Right renal cortex interstitium (tissue), 3 donors: ENCODE data around the gene BMP4. TPM values are rescaled to one million over a fixed set of nuclear protein-coding genes. Genes with fewer than 3 reads are reported as not detected.

ENCODE experiments used
- DNase-seq, 3 donors: peaks; one replicate each; pipeline ENCODE4 v3.0.0-alpha.2; 2013; ENCODE audit warnings: low read depth in 3 of 3, low spot score in 2 of 3
- polyA plus RNA-seq, 3 donors: library from polyadenylated mRNA; unstranded; fragments of 120-200 nt; gene quantifications; one replicate each; pipeline ENCODE4 v1.2.1, GENCODE V29; 2013; ENCODE audit not compliant: insufficient read length in 3 of 3

BMP4 gene
- polyA plus RNA-seq, 3 donors, result 40.8 to 48.5 (median 41.5) TPM

DNA sequence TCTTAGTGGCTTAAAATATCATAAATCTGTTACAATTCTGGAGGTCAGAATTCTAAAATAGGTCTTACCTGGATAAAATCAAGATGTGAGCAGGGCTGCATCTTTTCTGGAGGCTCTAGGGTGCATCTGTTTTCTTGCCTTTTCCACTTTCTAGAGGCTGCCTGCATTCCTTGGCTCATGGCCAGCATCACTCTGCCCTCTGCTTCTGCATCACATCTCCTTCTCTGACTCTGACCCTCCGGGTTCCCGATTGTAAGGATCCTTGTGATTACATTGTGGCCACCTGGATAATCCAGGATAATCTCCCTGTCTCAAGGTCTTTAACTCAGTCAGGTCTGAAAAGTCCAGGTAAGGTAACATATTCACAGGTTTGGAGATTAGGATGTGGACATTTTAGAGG, 11.0 kb upstream of the BMP4 start:
- DNase-seq, result no peak

DNA sequence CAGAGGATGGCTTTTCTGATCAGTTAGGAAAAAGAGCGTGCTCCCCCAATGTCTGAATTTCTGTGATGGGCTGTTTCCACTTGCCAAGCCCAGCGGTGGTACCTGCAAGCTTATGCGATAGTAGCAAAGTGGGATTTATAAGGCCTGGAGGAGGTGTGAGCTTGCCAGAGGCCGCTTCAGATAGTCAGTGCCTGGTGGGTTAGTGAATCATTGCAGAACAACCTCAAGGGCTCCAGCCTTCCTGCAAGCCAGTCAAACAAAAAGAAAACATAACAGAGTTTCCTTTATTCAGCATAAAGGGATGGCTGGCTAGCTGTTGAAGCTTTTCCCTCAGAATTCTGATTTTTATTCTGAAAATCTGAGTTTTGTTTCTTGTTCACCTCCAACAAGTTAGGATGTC, 7.6 kb upstream of the BMP4 start:
- DNase-seq, result no peak

DNA sequence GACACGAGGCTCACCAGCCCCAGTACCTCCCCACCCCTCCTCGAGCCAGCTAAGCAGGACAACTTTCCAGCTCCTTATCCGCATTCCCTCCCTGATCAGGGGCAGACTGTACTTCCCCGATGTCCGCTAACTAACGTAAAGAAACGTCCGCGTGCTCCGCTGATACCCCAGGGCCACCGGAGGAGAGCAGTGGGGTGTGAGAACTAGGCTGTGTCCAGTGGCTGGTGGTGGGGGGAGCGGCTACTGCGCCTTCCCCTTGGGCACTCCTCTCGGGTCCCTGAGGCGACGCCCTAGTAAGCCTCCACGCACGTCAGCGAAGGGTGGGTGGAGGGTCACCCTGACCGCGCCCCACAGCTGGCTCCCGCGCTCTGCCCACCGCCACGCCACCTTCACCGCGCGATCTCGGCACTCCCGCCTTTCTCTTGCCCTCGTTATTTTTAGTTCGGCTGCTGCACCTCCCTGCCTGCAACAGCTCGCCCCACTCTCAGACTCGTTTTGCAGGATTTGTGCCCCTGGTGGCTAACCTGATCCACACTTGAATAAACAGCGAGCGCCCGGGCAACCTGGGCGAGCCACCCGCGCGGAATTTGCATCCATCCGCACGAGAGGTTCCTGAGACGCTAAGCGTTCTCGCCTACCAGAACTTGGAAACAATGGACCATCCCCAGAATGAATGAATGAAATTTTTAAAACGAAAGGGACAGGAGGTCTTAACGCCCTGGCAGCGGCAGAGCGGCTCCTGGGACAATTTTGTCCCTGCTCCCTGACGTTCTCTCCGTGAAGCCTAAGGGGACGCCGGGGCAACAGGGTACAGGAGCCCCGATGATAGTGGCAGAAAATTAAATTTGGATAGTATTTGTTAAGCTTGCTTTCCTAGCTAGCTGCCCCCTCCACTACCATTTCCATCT, 6.9 kb upstream of the BMP4 start:
- peak in 1 of 3 donors; percentile 54 for DNase-seq

DNA sequence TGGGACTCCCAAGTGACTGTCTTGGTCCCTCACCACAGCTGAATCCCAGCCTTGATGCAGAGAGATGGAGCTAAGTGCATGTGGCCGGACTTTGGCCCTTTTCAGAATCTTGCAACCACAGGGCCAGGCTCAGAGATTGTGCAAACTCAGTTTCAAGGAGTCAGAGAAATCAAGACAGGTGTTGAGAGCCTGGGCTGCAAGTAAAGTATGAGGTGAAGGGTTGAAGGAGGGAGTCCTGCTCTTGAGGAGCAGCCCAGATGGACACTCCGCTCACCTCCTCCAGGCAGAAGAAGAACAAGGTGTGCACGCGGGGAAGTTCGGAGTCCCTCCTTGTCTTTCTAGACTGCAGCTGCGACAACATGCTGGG, 6.3 kb upstream of the BMP4 start:
- DNase-seq, result no peak

- no peak for DNase-seq
Observed at GRCh38 chr14:53958628-53959027, 2.0 kb upstream of the BMP4 start.

- DNase-seq, result no peak
Observed at GRCh38 chr14:53957739-53958138, 1.1 kb upstream of the BMP4 start.

- DNase-seq, result no peak
Observed at GRCh38 chr14:53955671-53956426, 776 bp downstream of the BMP4 start.

- DNase-seq, result no peak
Observed at GRCh38 chr14:53955229-53955556, 1.4 kb downstream of the BMP4 start.

GRCh38 chr14:53954551-53955228, 1.9 kb downstream of the BMP4 start:
- DNase-seq, result no peak

- DNase-seq, result no peak
Observed at GRCh38 chr14:53953828-53954550, 2.6 kb downstream of the BMP4 start.

DNA sequence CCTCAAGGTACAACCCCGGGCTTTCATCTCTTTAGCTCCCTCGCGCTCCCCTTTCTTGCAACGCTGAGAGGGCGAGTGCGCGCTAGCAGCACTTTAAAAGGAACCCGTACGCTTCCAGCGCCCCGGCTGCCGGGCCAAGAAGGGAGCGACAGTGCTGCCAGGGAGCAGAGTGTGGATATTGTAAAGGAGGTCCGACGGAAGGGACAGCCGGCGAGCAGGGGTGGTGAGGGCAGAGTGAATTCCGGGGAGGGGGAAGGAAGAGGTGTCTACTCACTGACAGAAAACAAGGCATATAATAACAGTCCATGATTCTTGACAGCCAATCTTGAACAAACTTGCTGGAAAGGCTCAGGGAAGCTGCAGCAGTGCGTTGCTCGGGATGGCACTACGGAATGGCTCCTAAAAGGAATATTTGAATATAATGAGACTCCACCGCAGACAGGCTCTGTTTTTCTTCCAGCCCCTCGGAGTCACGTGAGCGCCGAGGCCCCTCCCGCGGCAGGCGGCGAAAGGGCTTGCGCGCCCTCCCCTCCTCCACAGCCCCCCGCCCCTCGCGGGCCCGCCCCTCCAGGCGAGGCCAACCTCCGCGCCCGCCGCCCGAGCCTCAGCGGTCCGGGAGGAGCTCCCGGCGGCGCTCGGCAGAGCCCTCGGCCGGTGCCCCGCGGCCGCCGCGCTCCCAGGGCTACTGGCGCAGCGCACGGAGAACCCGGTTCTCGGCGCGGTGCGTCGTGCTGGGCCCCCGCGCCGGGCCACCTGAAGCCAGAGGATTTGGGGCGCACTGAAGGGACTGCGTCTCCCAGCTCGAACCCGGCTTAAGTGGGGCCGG, 3.4 kb downstream of the BMP4 start:
- peak in 1 of 3 donors; percentile 67 for DNase-seq

DNA sequence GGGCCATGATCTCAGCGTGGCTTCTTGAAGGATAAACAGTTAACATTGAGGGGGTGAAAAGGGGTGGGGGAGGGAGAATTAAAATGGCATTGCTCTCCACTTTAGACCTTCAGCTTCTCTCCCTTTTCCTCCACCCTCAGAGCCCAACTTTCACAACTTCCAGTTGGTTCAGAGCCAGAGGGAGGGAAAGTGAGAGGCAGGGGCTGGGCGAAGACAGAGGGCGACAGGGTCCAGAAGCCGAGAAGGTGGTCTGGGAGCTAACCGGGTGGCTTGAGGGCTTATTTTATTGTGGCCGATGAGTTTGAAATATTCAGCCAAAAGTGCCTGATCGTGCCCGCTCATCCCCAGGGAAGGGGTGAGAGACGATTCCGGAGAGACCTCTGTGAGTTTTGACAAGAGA, 4.1 kb downstream of the BMP4 start:
- DNase-seq, result no peak

- DNase-seq, result no peak
Observed at GRCh38 chr14:53951627-53952303, 4.9 kb downstream of the BMP4 start.

DNA sequence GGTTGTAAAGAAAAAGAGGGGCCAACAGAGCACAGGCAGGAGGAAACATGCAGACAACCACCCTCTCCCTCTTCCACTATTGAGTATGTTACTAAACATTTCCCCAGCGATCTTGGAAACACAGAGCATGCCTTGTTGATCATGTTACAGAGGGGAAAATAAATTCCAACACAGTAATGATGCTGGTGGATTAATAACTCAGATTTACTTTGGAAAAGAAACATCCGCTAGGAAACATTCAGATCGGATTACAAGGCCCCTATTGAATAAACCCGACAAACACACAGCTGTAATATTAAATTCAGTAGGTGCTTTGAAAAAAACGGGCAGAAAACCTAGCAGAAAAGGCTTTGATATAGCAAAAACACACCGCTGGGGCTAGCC, 5.4 kb downstream of the BMP4 start:
- no peak for DNase-seq

DNA sequence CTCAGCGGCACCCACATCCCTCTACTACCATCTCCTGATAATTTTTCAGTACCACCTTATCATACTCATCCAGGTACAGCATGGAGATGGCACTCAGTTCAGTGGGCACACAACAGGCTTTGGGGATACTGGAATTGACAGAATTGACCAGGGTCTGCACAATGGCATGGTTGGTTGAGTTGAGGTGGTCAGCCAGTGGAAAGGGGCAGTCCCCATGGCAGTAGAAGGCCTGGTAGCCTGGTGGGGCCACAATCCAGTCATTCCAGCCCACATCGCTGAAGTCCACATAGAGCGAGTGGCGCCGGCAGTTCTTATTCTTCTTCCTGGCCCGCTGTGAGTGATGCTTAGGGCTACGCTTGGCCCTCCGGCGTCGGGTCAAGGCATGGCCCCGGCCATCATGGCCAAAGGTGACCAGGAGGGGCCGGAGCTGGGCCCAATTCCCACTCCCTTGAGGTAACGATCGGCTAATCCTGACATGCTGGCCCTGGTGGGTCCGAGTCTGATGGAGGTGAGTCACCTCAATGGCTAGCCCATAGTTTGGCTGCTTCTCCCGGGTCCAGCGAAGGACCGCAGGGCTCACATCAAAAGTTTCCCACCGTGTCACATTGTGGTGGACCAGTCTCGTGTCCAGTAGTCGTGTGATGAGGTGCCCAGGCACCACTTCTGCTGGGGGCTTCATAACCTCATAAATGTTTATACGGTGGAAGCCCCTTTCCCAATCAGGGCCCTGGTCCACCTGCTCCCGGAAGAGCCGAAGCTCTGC, 6.4 kb downstream of the BMP4 start:
- no peak for DNase-seq

GRCh38 chr14:53949201-53949600, 7.4 kb downstream of the BMP4 start:
- DNase-seq, result no peak

- DNase-seq, result no peak
Observed at GRCh38 chr14:53948205-53948884, 8.3 kb downstream of the BMP4 start.
